ENCODE measurements around the gene FASN. TPM values are rescaled to one million over a fixed set of nuclear protein-coding genes. Genes with fewer than 3 reads are reported as not detected.

FASN gene
- total RNA-seq, 1 experiment from 2014 or later = 433 TPM

- no peaks in the 10 kb centered on the region for H3K9me3 ChIP-seq (ENCODE audit: control insufficient read depth, low read depth, low read length)
- no peak overlapping the region for H3K56ac ChIP-seq (ENCODE audit: insufficient read length, low read depth, low read length)
- H4K8ac ChIP-seq (replicated peaks; ENCODE audit: insufficient read length, low read depth, low read length) = no peak overlapping the region
- TF ChIP-seq CTCF (conservative IDR thresholded peaks at IDR 0.05) = no peak
- H3K18ac ChIP-seq (ENCODE audit: insufficient read length, low read depth, low read length) = no peak overlapping the region
- no peak overlapping the region for H3T11ph ChIP-seq (ENCODE audit: low read length)
- H4K91ac ChIP-seq (ENCODE audit: insufficient read length, low read depth, low read length) = no peak overlapping the region
- no peak overlapping the region for H4K5ac ChIP-seq (ENCODE audit: insufficient read length, low read depth, low read length)
- Mint-ChIP-seq H3K9me3 (no peaks in the 10 kb centered on the region), H3K4me1 (peaks cover 16 to 35% of the 10 kb centered on the region in 2 experiments), H3K27ac (peak overlapping the region in 1 of 3 experiments; percentile 25; a peak in 4 of 7 replicates), H3K4me3 (no peak overlapping the region), H3K27me3 (ENCODE audit: low read depth) (peaks cover 38% of the 10 kb centered on the region), H3K36me3 (ENCODE audit: insufficient read depth in 1 of 3, low read depth in 3 of 3) (no peaks in the 10 kb centered on the region; a peak in 1 of 7 replicates)
- peaks cover 3% of the 10 kb centered on the region for H4K20me1 ChIP-seq (ENCODE audit: control insufficient read depth, insufficient read depth, insufficient read length)
- H2BK20ac ChIP-seq (ENCODE audit: low read depth, low read length, poor library complexity, severe bottlenecking) = no peak overlapping the region
- H3K27me3 ChIP-seq (ENCODE audit: insufficient read depth, low read length) = no peaks in the 10 kb centered on the region
- H3K79me1 ChIP-seq (ENCODE audit: insufficient read depth, low read depth, low read length, poor library complexity, severe bottlenecking) = no peaks in the 10 kb centered on the region
- H2BK15ac ChIP-seq (ENCODE audit: low read depth, low read length) = no peak overlapping the region
- H2AFZ ChIP-seq (ENCODE audit: low read length) = no peak overlapping the region
- H3K4me2 ChIP-seq (ENCODE audit: insufficient read depth, insufficient read length, low read length) = no peak overlapping the region
- no peak for DNase-seq
- no peak overlapping the region for H3K9ac ChIP-seq (ENCODE audit: extremely low read depth, insufficient read length, low read length)
- WGBS (ENCODE audit: extremely low coverage, insufficient read length, low lambda C conversion rate) = no CpG with 5 or more reads among the region's 12 CpGs
- H3K4me1 ChIP-seq (ENCODE audit: insufficient read depth, low read length) = no peaks in the 10 kb centered on the region
- H2AK5ac ChIP-seq (ENCODE audit: insufficient read length, low read length) = no peak overlapping the region
- H2BK5ac ChIP-seq (ENCODE audit: insufficient read length, low read length) = no peak overlapping the region
- H3K79me2 ChIP-seq (ENCODE audit: insufficient read depth, low read length) = no peaks in the 10 kb centered on the region
- no peaks in the 10 kb centered on the region for H3K23me2 ChIP-seq (ENCODE audit: insufficient read length, low read depth, low read length, poor library complexity, severe bottlenecking)
- H2BK120ac ChIP-seq (ENCODE audit: low read depth, low read length, poor library complexity, severe bottlenecking) = no peak overlapping the region
- no peak overlapping the region for H3K4ac ChIP-seq (ENCODE audit: low read depth, low read length)
- no peak overlapping the region for H2BK12ac ChIP-seq (ENCODE audit: insufficient read length, low read depth, low read length)
- H3K27ac ChIP-seq (ENCODE audit: insufficient read length, low read depth, low read length) = no peak overlapping the region
- no peak overlapping the region for H3K14ac ChIP-seq (ENCODE audit: insufficient read depth, low read length)
- no peak overlapping the region for H3K23ac ChIP-seq (ENCODE audit: insufficient read length, low read depth, low read length)
These were observed 20.9 kb upstream of the FASN start for GRCh38 chr17:82118815-82119380.

Measured in H9 (cell line).